Ishikawa (cell line): Measurements from ENCODE around the gene MYOZ3.
A peak's percentile ranks its signal among the peaks of the same experiment; 100 is the strongest.

ENCODE experiments used
- CEBPB ChIP-seq: IDR thresholded peaks from 2 replicates; pipeline ENCODE4 v1.6.1; 2012
- CREB1 ChIP-seq: IDR thresholded peaks from 2 replicates; pipeline ENCODE4 v1.6.1; 2012; ENCODE audit warnings: low read depth
- EGR1 ChIP-seq: IDR thresholded peaks from 2 replicates; pipeline ENCODE4 v1.6.1; 2012
- EP300 ChIP-seq: IDR thresholded peaks from 2 replicates; pipeline ENCODE4 v1.6.1; 2012; ENCODE audit warnings: borderline replicate concordance
- FOXM1 ChIP-seq: IDR thresholded peaks from 2 replicates; pipeline ENCODE4 v1.6.1; 2012; ENCODE audit warnings: low read depth, borderline replicate concordance
- NFIC ChIP-seq: IDR thresholded peaks from 2 replicates; pipeline ENCODE4 v1.6.1; 2012
- RAD21 ChIP-seq: IDR thresholded peaks from 2 replicates; pipeline ENCODE4 v1.6.1; 2012; ENCODE audit warnings: low read depth
- TAF1 ChIP-seq: IDR thresholded peaks from 2 replicates; pipeline ENCODE4 v1.6.1; 2012; ENCODE audit warnings: low read depth, mild to moderate bottlenecking
- TCF12 ChIP-seq: IDR thresholded peaks from 2 replicates; pipeline ENCODE4 v1.6.1; 2012; ENCODE audit warnings: low read depth
- TEAD4 ChIP-seq: IDR thresholded peaks from 2 replicates; pipeline ENCODE4 v1.6.1; 2012
- YY1 ChIP-seq: IDR thresholded peaks from 2 replicates; pipeline ENCODE4 v1.6.1; 2012; ENCODE audit warnings: low read depth
- ZBTB7A ChIP-seq: IDR thresholded peaks from 2 replicates; pipeline ENCODE4 v1.6.1; 2012; ENCODE audit warnings: low read depth
- TF ChIP-seq, protein P1 (sequence below): IDR thresholded peaks from 2 replicates; pipeline ENCODE4 v1.6.1; 2012
- TF ChIP-seq, protein P2 (sequence below): IDR thresholded peaks from 2 replicates; pipeline ENCODE4 v1.6.1; 2012
- TF ChIP-seq, protein P3 (sequence below): IDR thresholded peaks from 2 replicates; pipeline ENCODE4 v1.6.1; 2012; ENCODE audit warnings: low read depth, mild to moderate bottlenecking

MYOZ3 gene

DNA sequence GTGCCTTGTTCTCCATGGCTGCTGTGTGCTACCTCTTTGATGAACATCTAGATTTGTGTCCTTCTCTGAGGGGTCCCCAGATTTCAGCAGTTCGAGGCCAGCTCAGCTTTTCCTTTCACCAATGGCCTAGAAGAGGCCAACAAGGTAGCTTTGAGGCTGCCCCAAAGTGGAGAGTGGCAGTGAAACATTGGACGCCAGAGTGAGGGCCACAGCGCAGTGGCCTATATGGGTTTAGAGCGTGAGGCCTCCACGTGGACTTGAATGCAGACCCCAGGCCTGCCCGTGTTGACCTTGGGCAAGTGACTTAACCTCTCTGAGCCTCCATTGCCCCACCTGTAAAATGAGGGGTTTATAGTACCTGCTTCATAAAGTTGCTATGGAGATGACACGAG, 11.8 kb downstream of the MYOZ3 start:
- no peak for TF ChIP-seq CREB1

DNA sequence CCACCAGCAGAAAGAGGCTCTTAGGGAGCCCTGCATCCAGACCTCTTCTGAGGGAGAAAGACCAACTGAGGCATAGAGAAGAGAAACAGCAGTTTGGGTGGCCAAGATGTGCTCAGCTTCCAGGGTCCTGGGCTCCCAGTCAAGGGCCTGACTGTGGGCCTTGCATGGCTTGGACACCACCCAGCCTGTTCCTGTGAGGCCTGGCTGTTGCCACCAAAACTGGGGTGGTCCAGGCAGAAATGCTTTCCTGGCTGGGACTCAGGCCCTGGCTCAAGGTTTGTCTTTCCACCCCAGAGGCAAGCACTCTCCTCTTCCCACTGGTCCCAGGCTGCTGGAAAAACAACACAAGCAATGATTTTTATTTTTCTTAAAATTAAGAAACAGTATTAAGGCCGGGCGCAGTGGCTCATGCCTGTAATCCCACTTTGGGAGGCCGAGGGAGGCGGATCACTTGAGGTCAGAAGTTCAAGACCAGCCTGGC, 13.3 kb downstream of the MYOZ3 start:
- TF ChIP-seq EP300 = no peak
- TF ChIP-seq CEBPB = 0 out of 2 replicates have a peak, but pooled peaks have one; percentile 8
- TF ChIP-seq, protein P1, sequence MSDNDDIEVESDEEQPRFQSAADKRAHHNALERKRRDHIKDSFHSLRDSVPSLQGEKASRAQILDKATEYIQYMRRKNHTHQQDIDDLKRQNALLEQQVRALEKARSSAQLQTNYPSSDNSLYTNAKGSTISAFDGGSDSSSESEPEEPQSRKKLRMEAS = no peak; the same call in 1 of the 2 replicates
- no peak for TF ChIP-seq EGR1
- TF ChIP-seq NFIC = 0 out of 2 replicates have a peak, but pooled peaks have one; percentile 0
- TF ChIP-seq, protein P2, sequence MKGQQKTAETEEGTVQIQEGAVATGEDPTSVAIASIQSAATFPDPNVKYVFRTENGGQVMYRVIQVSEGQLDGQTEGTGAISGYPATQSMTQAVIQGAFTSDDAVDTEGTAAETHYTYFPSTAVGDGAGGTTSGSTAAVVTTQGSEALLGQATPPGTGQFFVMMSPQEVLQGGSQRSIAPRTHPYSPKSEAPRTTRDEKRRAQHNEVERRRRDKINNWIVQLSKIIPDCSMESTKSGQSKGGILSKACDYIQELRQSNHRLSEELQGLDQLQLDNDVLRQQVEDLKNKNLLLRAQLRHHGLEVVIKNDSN = no peak
- TF ChIP-seq CREB1 = no peak
- no peak for TF ChIP-seq FOXM1

DNA sequence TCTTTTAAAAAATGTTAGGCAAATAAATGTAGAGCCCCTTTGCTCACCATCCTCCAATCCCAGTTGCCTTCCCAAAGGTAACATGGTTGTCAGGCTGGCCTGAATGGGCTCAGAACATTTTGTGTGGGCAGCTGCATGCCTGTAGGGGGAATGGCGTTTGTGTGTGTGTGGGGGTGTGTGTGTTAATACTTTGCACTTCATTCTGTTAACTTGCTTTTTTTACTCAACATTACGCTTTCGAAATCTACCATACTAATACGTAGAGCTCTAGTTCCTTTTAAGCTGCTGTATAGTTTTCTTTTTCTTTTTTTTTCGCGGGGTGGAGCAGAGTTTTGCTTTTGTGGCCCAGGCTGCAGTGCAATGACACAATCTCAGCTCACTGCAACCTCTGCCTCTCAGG, 14.0 kb downstream of the MYOZ3 start:
- TF ChIP-seq TAF1 (no peak), TEAD4 (no peak), EP300 (no peak), CEBPB (no peak), TCF12 (no peak)
- TF ChIP-seq, protein P3, sequence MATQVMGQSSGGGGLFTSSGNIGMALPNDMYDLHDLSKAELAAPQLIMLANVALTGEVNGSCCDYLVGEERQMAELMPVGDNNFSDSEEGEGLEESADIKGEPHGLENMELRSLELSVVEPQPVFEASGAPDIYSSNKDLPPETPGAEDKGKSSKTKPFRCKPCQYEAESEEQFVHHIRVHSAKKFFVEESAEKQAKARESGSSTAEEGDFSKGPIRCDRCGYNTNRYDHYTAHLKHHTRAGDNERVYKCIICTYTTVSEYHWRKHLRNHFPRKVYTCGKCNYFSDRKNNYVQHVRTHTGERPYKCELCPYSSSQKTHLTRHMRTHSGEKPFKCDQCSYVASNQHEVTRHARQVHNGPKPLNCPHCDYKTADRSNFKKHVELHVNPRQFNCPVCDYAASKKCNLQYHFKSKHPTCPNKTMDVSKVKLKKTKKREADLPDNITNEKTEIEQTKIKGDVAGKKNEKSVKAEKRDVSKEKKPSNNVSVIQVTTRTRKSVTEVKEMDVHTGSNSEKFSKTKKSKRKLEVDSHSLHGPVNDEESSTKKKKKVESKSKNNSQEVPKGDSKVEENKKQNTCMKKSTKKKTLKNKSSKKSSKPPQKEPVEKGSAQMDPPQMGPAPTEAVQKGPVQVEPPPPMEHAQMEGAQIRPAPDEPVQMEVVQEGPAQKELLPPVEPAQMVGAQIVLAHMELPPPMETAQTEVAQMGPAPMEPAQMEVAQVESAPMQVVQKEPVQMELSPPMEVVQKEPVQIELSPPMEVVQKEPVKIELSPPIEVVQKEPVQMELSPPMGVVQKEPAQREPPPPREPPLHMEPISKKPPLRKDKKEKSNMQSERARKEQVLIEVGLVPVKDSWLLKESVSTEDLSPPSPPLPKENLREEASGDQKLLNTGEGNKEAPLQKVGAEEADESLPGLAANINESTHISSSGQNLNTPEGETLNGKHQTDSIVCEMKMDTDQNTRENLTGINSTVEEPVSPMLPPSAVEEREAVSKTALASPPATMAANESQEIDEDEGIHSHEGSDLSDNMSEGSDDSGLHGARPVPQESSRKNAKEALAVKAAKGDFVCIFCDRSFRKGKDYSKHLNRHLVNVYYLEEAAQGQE = no peak

DNA sequence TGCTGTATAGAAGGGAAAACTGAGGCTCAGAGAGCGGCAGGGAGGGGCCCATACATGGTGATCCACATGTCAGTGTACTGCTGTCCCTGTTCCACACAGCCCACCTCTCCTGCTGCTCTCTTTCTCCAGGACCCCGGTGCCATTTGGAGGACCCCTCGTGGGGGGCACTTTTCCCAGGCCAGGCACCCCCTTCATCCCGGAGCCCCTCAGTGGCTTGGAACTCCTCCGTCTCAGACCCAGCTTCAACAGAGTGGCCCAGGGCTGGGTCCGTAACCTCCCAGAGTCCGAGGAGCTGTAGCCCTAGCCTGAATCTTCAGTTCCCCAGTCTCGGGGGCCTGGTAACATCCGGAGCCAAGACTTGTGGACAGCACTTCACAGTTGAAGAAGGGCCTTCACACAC, 15.5 kb downstream of the MYOZ3 start:
- TF ChIP-seq ZBTB7A = no peak
- TF ChIP-seq TEAD4 = no peak
- TF ChIP-seq TAF1 = no peak
- no peak for TF ChIP-seq RAD21
- TF ChIP-seq, protein P1 = no peak
- TF ChIP-seq, protein P3 = no peak
- TF ChIP-seq YY1 = no peak
- TF ChIP-seq CEBPB = no peak
- TF ChIP-seq, protein P2 = no peak
- TF ChIP-seq FOXM1 = no peak
- no peak for TF ChIP-seq EP300

DNA sequence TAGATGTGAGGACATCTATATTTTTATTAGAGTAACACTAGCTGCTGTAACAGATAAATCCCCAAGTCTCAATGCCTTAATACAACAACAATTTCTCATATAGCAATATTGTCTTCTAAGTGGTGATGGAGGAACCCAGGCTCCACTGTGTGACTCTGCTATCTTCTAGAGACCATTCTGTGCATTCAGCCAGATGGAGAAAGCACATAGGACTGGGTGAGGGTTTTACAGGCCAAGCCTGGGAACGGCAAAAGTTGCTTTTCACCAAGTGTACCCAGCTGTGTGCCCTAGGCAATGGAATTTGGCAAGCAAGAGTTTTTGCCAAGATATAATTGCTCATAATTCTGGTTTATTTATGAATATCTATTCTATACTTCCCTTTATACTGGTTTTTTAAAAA, 28.1 kb downstream of the MYOZ3 start:
- TF ChIP-seq FOXM1 = no peak
- TF ChIP-seq, protein P1 = no peak
- TF ChIP-seq CEBPB = no peak
- TF ChIP-seq CREB1 = no peak
- TF ChIP-seq RAD21 = no peak
- no peak for TF ChIP-seq YY1
- TF ChIP-seq TCF12 = no peak
- TF ChIP-seq NFIC = no peak
- TF ChIP-seq ZBTB7A = no peak
- TF ChIP-seq, protein P2 = no peak
- TF ChIP-seq TEAD4 = no peak

DNA sequence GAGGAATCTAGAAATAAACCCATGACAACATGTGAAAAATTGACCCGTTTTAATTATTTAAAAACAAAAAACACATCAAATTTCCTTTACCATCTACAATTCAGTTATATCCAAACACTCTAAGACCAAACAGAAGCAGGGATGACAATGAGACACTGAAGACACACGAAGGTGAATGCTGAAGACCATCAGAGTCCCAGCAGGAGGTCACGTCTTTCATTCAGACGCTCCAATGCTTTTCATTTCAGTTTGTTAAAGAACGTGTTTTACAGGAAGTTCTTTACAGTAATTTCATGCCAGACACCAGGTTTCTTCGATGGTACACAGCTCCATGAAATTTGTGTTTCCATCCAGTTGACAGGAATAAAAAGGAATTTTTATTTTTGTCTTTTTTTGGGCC, 29.7 kb downstream of the MYOZ3 start:
- TF ChIP-seq, protein P1 = no peak
- no peak for TF ChIP-seq TEAD4
